ENCODE results near the gene BTAF1.
"Not testable (repeated sequence)": the region's sequence is repeated elsewhere in the genome, so short reads cannot be mapped to it uniquely, and the experiment has no call there.

BTAF1 gene

GRCh38 chr10:92025340-92025739 lies 101.8 kb downstream of the BTAF1 start:
- H3K9me3 Mint-ChIP-seq, DNase-seq, H3K27me3 Mint-ChIP-seq, CTCF ChIA-PET, H3K27ac Mint-ChIP-seq, H3K4me1 Mint-ChIP-seq, H3K4me3 Mint-ChIP-seq: not testable (repeated sequence)
- H3K36me3 Mint-ChIP-seq: peaks cover 44% of the 10 kb centered on the region

- Mint-ChIP-seq H3K27me3 (no peaks in the 10 kb centered on the region), H3K4me1 (peaks cover 3% of the 10 kb centered on the region), H3K9me3 (no peaks in the 10 kb centered on the region), H3K36me3 (peaks cover 53% of the 10 kb centered on the region), H3K27ac (no peak overlapping the region), H3K4me3 (no peak overlapping the region)
- CTCF ChIA-PET: interaction anchor here (0.6 kb wide), 1 partner anchor 44 kb away, joined by 3 read pairs; no protein-coding TSS in a partner anchor
- no peak for DNase-seq
Measured at GRCh38 chr10:92027141-92027540, 103.6 kb downstream of the BTAF1 start.

- no peaks in the 10 kb centered on the region for H3K9me3 Mint-ChIP-seq
- H3K27ac Mint-ChIP-seq: no peak overlapping the region
- CTCF ChIA-PET: no interaction called here
- H3K4me1 Mint-ChIP-seq: peaks cover 3% of the 10 kb centered on the region
- H3K36me3 Mint-ChIP-seq: peaks cover 54% of the 10 kb centered on the region
- H3K4me3 Mint-ChIP-seq: no peak overlapping the region
- no peaks in the 10 kb centered on the region for H3K27me3 Mint-ChIP-seq
- DNase-seq: no peak
Measured at GRCh38 chr10:92031580-92031979, 108.0 kb downstream of the BTAF1 start.

GRCh38 chr10:92033070-92033469 lies 109.5 kb downstream of the BTAF1 start:
- peaks cover 41% of the 10 kb centered on the region for H3K36me3 Mint-ChIP-seq
- H3K27ac Mint-ChIP-seq, H3K4me3 Mint-ChIP-seq, CTCF ChIA-PET, H3K4me1 Mint-ChIP-seq, DNase-seq, H3K27me3 Mint-ChIP-seq, H3K9me3 Mint-ChIP-seq: not testable (repeated sequence)

- H3K36me3 Mint-ChIP-seq: peaks cover 6% of the 10 kb centered on the region
- no peaks in the 10 kb centered on the region for H3K4me1 Mint-ChIP-seq
- no peak for DNase-seq
- H3K27ac Mint-ChIP-seq: no peak overlapping the region
- no peaks in the 10 kb centered on the region for H3K27me3 Mint-ChIP-seq
- CTCF ChIA-PET: no interaction called here
- H3K4me3 Mint-ChIP-seq: no peak overlapping the region
- no peaks in the 10 kb centered on the region for H3K9me3 Mint-ChIP-seq
Measured at GRCh38 chr10:92038949-92039348, 115.4 kb downstream of the BTAF1 start.

- Mint-ChIP-seq H3K36me3 (no peaks in the 10 kb centered on the region), H3K4me1 (peaks cover 6% of the 10 kb centered on the region), H3K27me3 (no peaks in the 10 kb centered on the region), H3K4me3 (no peak overlapping the region), H3K27ac (no peak overlapping the region), H3K9me3 (no peaks in the 10 kb centered on the region)
- DNase-seq: no peak
- CTCF ChIA-PET: no interaction called here
Measured at GRCh38 chr10:92042541-92042940, 119.0 kb downstream of the BTAF1 start.

GRCh38 chr10:92045641-92046106 lies 122.1 kb downstream of the BTAF1 start:
- CTCF ChIA-PET: no interaction called here

GRCh38 chr10:92047215-92047614 lies 123.6 kb downstream of the BTAF1 start:
- no peak overlapping the region for H3K4me3 Mint-ChIP-seq
- DNase-seq: no peak
- no peaks in the 10 kb centered on the region for H3K27me3 Mint-ChIP-seq
- CTCF ChIA-PET: interaction anchor here (1.0 kb wide), 1 partner anchor 390 kb away, joined by 3 read pairs; no protein-coding TSS in a partner anchor
- peaks cover 17% of the 10 kb centered on the region for H3K4me1 Mint-ChIP-seq
- H3K9me3 Mint-ChIP-seq: no peaks in the 10 kb centered on the region
- H3K36me3 Mint-ChIP-seq: no peaks in the 10 kb centered on the region
- H3K27ac Mint-ChIP-seq: no peak overlapping the region

More at GRCh38 chr10:92045641-92046106, 122.1 kb downstream of the BTAF1 start:
- H3K4me1 Mint-ChIP-seq: peaks cover 17% of the 10 kb centered on the region
- H3K27ac Mint-ChIP-seq: no peak overlapping the region
- no peak for DNase-seq
- no peaks in the 10 kb centered on the region for H3K9me3 Mint-ChIP-seq
- no peak overlapping the region for H3K4me3 Mint-ChIP-seq
- H3K27me3 Mint-ChIP-seq: no peaks in the 10 kb centered on the region
- no peaks in the 10 kb centered on the region for H3K36me3 Mint-ChIP-seq

GRCh38 chr10:92052088-92052487 lies 128.5 kb downstream of the BTAF1 start:
- Mint-ChIP-seq H3K36me3 (no peaks in the 10 kb centered on the region), H3K4me3 (no peak overlapping the region), H3K27me3 (no peaks in the 10 kb centered on the region), H3K9me3 (no peaks in the 10 kb centered on the region), H3K4me1 (peaks cover 17% of the 10 kb centered on the region), H3K27ac (no peak overlapping the region)
- no peak for DNase-seq
- CTCF ChIA-PET: no interaction called here

- DNase-seq: no peak
- H3K36me3 Mint-ChIP-seq: no peaks in the 10 kb centered on the region
- no peak overlapping the region for H3K4me3 Mint-ChIP-seq
- H3K4me1 Mint-ChIP-seq: peaks cover 12% of the 10 kb centered on the region
- H3K27me3 Mint-ChIP-seq: no peaks in the 10 kb centered on the region
- H3K9me3 Mint-ChIP-seq: no peaks in the 10 kb centered on the region
- H3K27ac Mint-ChIP-seq: no peak overlapping the region
- CTCF ChIA-PET: no interaction called here
Measured at GRCh38 chr10:92052741-92053140, 129.2 kb downstream of the BTAF1 start.

GRCh38 chr10:92054807-92055206 lies 131.2 kb downstream of the BTAF1 start:
- H3K36me3 Mint-ChIP-seq: no peaks in the 10 kb centered on the region
- CTCF ChIA-PET: no interaction called here

GRCh38 chr10:92062273-92062672 lies 138.7 kb downstream of the BTAF1 start:
- H3K36me3 Mint-ChIP-seq: no peaks in the 10 kb centered on the region
- H3K9me3 Mint-ChIP-seq: no peaks in the 10 kb centered on the region
- CTCF ChIA-PET: no interaction called here
- no peak overlapping the region for H3K27ac Mint-ChIP-seq
- DNase-seq: no peak
- no peaks in the 10 kb centered on the region for H3K4me1 Mint-ChIP-seq
- H3K27me3 Mint-ChIP-seq: no peaks in the 10 kb centered on the region
- no peak overlapping the region for H3K4me3 Mint-ChIP-seq

More at GRCh38 chr10:92054807-92055206, 131.2 kb downstream of the BTAF1 start:
- Mint-ChIP-seq H3K27ac (no peak overlapping the region), H3K4me1 (peaks cover 4% of the 10 kb centered on the region), H3K27me3 (no peaks in the 10 kb centered on the region), H3K9me3 (no peaks in the 10 kb centered on the region), H3K4me3 (no peak overlapping the region)
- no peak for DNase-seq

- Mint-ChIP-seq H3K4me3 (no peak overlapping the region), H3K9me3 (no peaks in the 10 kb centered on the region), H3K4me1 (no peaks in the 10 kb centered on the region), H3K27me3 (no peaks in the 10 kb centered on the region), H3K36me3 (no peaks in the 10 kb centered on the region), H3K27ac (no peak overlapping the region)
- CTCF ChIA-PET: no interaction called here
- DNase-seq: no peak
Measured at GRCh38 chr10:92064506-92064905, 140.9 kb downstream of the BTAF1 start.

- Mint-ChIP-seq H3K9me3 (no peaks in the 10 kb centered on the region), H3K4me3 (no peak overlapping the region), H3K27me3 (no peaks in the 10 kb centered on the region), H3K36me3 (no peaks in the 10 kb centered on the region), H3K27ac (no peak overlapping the region), H3K4me1 (no peaks in the 10 kb centered on the region)
- DNase-seq: no peak
- CTCF ChIA-PET: interaction anchor here (1.4 kb wide), 1 partner anchor 8 kb away, joined by 3 read pairs; no protein-coding TSS in a partner anchor
Measured at GRCh38 chr10:92066386-92066785, 142.8 kb downstream of the BTAF1 start.

GRCh38 chr10:92068900-92069299 lies 145.3 kb downstream of the BTAF1 start:
- no peak for DNase-seq
- H3K27ac Mint-ChIP-seq: no peak overlapping the region

More at GRCh38 chr10:92068900-92069299, 145.3 kb downstream of the BTAF1 start:
- Mint-ChIP-seq H3K36me3 (no peaks in the 10 kb centered on the region), H3K4me3 (no peak overlapping the region), H3K27me3 (no peaks in the 10 kb centered on the region), H3K9me3 (no peaks in the 10 kb centered on the region), H3K4me1 (no peaks in the 10 kb centered on the region)
- CTCF ChIA-PET: no interaction called here

Measured in activated naive CD4-positive, alpha-beta T cell treated with anti-CD3 and anti-CD28 coated beads, Interleukin-2, amount 10 ng/mL, durations not matched to agents 7 days and 5 days (primary cell).